K562 (cell line): ENCODE data around the gene MCEMP1. TPM values are rescaled to one million over a fixed set of nuclear protein-coding genes. Genes with fewer than 3 reads are reported as not detected.

ENCODE experiments used
- E2F8 ChIP-seq: fragments of 450-650 bp; IDR thresholded peaks from 2 replicates; pipeline ENCODE4 v1.7.1; 2018; ENCODE audit warnings: mild to moderate bottlenecking, low read depth; ENCODE audit not compliant: partially characterized antibody
- FOXJ2 ChIP-seq: fragments of 200-800 bp; sonication (Bioruptor generic); IDR thresholded peaks from 2 replicates; pipeline ENCODE4 v1.6.1; 2016; ENCODE audit warnings: missing genetic modification characterization, missing compliant biosample characterization
- HMGXB4 ChIP-seq: sonication (generic); formaldehyde crosslinking; IDR thresholded peaks from 2 replicates; pipeline ENCODE4 v1.8.1; 2023; ENCODE audit warnings: mild to moderate bottlenecking, missing genetic modification reagents
- REST ChIP-seq, 2 experiments: fragments of 450-650 bp; formaldehyde crosslinking in 1 of 2; IDR thresholded peaks; 2 replicates each; pipeline versions ENCODE4 v1.4.0 to v1.6.1; 2014 to 2020; ENCODE audit warnings: mild to moderate bottlenecking in 2 of 2, borderline replicate concordance in 1 of 2, low read depth in 1 of 2
- SMAD4 ChIP-seq: fragments of 250-450 bp; sonication (Bioruptor Pico); conservative IDR thresholded peaks from 2 replicates; pipeline ENCODE4 v1.8.0; 2021; ENCODE audit warnings: inconsistent platforms, mild to moderate bottlenecking, moderate library complexity
- ZNF3 ChIP-seq: fragments of 250-450 bp; sonication (Bioruptor Pico); IDR thresholded peaks from 2 replicates; pipeline ENCODE4 v1.5.0; 2021; ENCODE audit warnings: mild to moderate bottlenecking, moderate library complexity
- ZNF512 ChIP-seq: IDR thresholded peaks from 2 replicates; pipeline ENCODE4 v1.6.1; 2016; ENCODE audit warnings: missing genetic modification characterization, missing compliant biosample characterization
- polyA plus RNA-seq, 8 experiments: library from polyadenylated mRNA; depleted of rRNA in 4 of 8; stranded (reverse) in 5 of 8; unstranded in 3 of 8; fragments of >200 nt; fragmentation: Nextera tagmentation in 2 of 8; fragmentation: Illumina TruSeq in 1 of 8; extraction: Ambion mirVana in 2 of 8; extraction: Trizol in 1 of 8; gene quantifications; 2 replicates each; pipeline versions ENCODE4 v1.2.1 to v1.2.3, GENCODE V29; 2011 to 2014; ENCODE audit warnings: inconsistent platforms in 1 of 8, missing spikeins in 1 of 8
- total RNA-seq, 7 experiments: library from RNA; depleted of rRNA in 6 of 7; stranded (reverse); fragments of >200 nt in 6 of 7; fragmentation: Illumina TruSeq in 2 of 7; extraction: Trizol in 2 of 7; gene quantifications; 2 replicates each; pipeline versions ENCODE4 v1.2.1 to v1.2.3, GENCODE V29; 2011 to 2021; ENCODE audit warnings: low replicate concordance in 1 of 7

The MCEMP1 gene
- total and polyA plus RNA-seq, 9 of the 15 experiments (the other 6 are each of a cell fraction or from before 2014, with no cell fraction given) = 0.11 to 1.8 (median 0.51) TPM

GRCh38 chr19:7629347-7630054, 47.4 kb upstream of the MCEMP1 start, which contains the start of the genes PET100 and XAB2 (continued):
- TF ChIP-seq ZNF512 (tag) = no peak
- no peak for TF ChIP-seq SMAD4 (CRISPR knock-in tag)
- no peak for TF ChIP-seq HMGXB4
- no peak for TF ChIP-seq FOXJ2
- no peak for TF ChIP-seq ZNF3
- no peak for TF ChIP-seq REST (IDR thresholded peaks at IDR 0.05; ENCODE audit: borderline replicate concordance)
- no peak for TF ChIP-seq REST (CRISPR knock-in tag; IDR thresholded peaks at IDR 0.05; ENCODE audit: low read depth)
- peak; percentile 97 for TF ChIP-seq E2F8
